Ovary (tissue), 3 donors: Measurements from ENCODE around the gene WDFY4.

Experiments used
- POLR2A ChIP-seq: fragments of 450-650 bp; IDR thresholded peaks from one replicate; pipeline ENCODE4 v1.6.1; 2017; ENCODE audit warnings: antibody characterized with exemption, mild to moderate bottlenecking, moderate library complexity
- TF ChIP-seq, protein P1 (sequence below), 3 donors: fragments of 450-650 bp in 2 of 3; fragments of 200-600 bp in 1 of 3; IDR thresholded peaks; one replicate each; pipeline versions ENCODE4 v1.5.1 to v1.8.0; 2016 to 2022; ENCODE audit warnings: antibody characterized with exemption in 3 of 3, mild to moderate bottlenecking in 1 of 3
- donor health status: DM: no; HTN: no; CAD: no.

DNA sequence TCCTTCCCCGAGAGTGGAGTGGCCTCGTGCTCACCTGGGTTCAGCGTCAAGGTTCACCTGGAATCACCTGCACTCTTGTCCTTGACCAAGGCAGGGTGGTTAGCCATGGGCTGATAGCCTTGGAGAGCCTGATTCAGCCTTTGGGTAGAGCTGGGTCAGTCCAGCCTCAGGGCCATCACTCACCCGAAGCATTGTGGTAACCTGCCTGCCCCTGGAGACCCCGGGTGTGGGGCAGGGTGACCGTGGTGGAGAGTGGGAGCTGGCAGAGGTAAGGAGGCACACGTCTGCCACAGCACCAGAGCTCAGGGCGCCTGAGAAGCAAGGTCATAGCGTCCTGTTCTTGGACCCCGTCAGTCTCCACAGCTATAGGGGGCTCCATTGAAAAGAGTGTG, 27.8 kb upstream of the WDFY4 start:
- TF ChIP-seq, protein P1, sequence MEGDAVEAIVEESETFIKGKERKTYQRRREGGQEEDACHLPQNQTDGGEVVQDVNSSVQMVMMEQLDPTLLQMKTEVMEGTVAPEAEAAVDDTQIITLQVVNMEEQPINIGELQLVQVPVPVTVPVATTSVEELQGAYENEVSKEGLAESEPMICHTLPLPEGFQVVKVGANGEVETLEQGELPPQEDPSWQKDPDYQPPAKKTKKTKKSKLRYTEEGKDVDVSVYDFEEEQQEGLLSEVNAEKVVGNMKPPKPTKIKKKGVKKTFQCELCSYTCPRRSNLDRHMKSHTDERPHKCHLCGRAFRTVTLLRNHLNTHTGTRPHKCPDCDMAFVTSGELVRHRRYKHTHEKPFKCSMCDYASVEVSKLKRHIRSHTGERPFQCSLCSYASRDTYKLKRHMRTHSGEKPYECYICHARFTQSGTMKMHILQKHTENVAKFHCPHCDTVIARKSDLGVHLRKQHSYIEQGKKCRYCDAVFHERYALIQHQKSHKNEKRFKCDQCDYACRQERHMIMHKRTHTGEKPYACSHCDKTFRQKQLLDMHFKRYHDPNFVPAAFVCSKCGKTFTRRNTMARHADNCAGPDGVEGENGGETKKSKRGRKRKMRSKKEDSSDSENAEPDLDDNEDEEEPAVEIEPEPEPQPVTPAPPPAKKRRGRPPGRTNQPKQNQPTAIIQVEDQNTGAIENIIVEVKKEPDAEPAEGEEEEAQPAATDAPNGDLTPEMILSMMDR (IDR thresholded peaks at IDR 0.05), result no peak
- TF ChIP-seq POLR2A, result no peak
